Heart right ventricle (tissue), 16 donors: ENCODE results near the gene POLR2E. TPM values are rescaled to one million over a fixed set of nuclear protein-coding genes. Genes with fewer than 3 reads are reported as not detected.

Experiments used
- ATAC-seq, 8 donors: fragments of 200-7000 bp; cut with Tn5 transposase; one replicate each; pipeline ENCODE4 v1.9.1; 2020; ENCODE audit warnings: mild to moderate bottlenecking in 8 of 8, moderate library complexity in 8 of 8, moderate number of reproducible peaks in 1 of 8
- DNase-seq, 2 donors: peaks; one replicate each; pipeline ENCODE4 v3.0.0-alpha.2; 2020
- H3K27ac ChIP-seq, 10 donors: fragments of 200-600 bp; sonication (generic) in 2 of 10; one replicate each; pipeline versions ENCODE4 v1.5.0 to v1.8.0; 2020 to 2022; ENCODE audit warnings: mild to moderate bottlenecking in 3 of 10
- H3K27me3 ChIP-seq, 7 donors: fragments of 200-600 bp; one replicate each; pipeline ENCODE4 v1.8.0; 2021 to 2022; ENCODE audit warnings: mild to moderate bottlenecking in 2 of 7
- H3K36me3 ChIP-seq, 9 donors: fragments of 200-600 bp; sonication (generic) in 1 of 9; one replicate each; pipeline versions ENCODE4 v1.5.0 to v1.8.0; 2020 to 2022; ENCODE audit warnings: mild to moderate bottlenecking in 2 of 9
- H3K4me1 ChIP-seq, 9 donors: fragments of 200-600 bp; sonication (generic) in 1 of 9; one replicate each; pipeline versions ENCODE4 v1.5.0 to v1.8.0; 2020 to 2022; ENCODE audit warnings: mild to moderate bottlenecking in 4 of 9
- H3K4me3 ChIP-seq, 10 donors: fragments of 200-600 bp; sonication (generic) in 2 of 10; one replicate each; pipeline versions ENCODE4 v1.5.0 to v1.8.0; 2020 to 2022; ENCODE audit warnings: mild to moderate bottlenecking in 7 of 10, moderate library complexity in 2 of 10
- H3K9me3 ChIP-seq, 11 donors: fragments of 200-600 bp in 10 of 11; sonication (generic) in 2 of 11; one replicate each; pipeline versions ENCODE4 v1.5.0 to v1.8.0; 2013 to 2022; ENCODE audit warnings: mild to moderate bottlenecking in 2 of 11, control low read depth in 1 of 11, moderate library complexity in 1 of 11
- CTCF ChIP-seq, 9 donors: fragments of 200-600 bp; sonication (generic) in 2 of 9; IDR thresholded peaks; one replicate each; pipeline versions ENCODE4 v1.5.0 to v1.8.0; 2021 to 2022; ENCODE audit warnings: antibody characterized with exemption in 9 of 9, mild to moderate bottlenecking in 5 of 9, moderate library complexity in 1 of 9
- WGBS, 2 donors: extraction: QIAGEN DNeasy Blood & Tissue Kit; methylation state at CpG; one replicate each; pipeline ENCODE4 v1.1.7; 2013; ENCODE audit warnings: inconsistent platforms in 1 of 2; 5-methylcytosine and 5-hydroxymethylcytosine counted together
- intact Hi-C, 10 donors: fragments of 100-400 bp; cut with DNase I; formaldehyde crosslinking; loops; one replicate each; pipeline versions ENCODE4 v1.11.1 to v1.14.2; 2022
- polyA plus RNA-seq, 2 donors: library from polyadenylated mRNA; stranded (reverse); fragments of 200-250 nt; gene quantifications; one replicate each; pipeline ENCODE4 v1.2.3, GENCODE V29; 2013
- total RNA-seq, 10 donors: library from RNA; stranded (reverse); fragmentation: NEBNext Ultra II Directional in 3 of 10; extraction: Animal tissue kit (Norgen Biotek cat#: 25700) in 3 of 10; gene quantifications; one replicate each; pipeline versions ENCODE4 v1.2.1 to v1.2.4, GENCODE V29; 2021 to 2023
- donor health status: Arrhythmogenic right ventricular cardiomyopathy.
- donor health status: ischemic (EF 13 %, LVEDD 7.1; RV severe dilation, severe dysfunction).
- donor health status: healthy with polysubstance abuse.
- donor health status: DM: no; HTN: yes; CAD: no.
- donor health status: DM: no; HTN: no; CAD: no.
- donor health status: ischemic (EF 25% LVEDD 6.9; RV normal size, moderate dysfunction).
- donor health status: ischemic (EF 25% LVEDD 5.7; RV mildly dilated, moderate dysfunction).
- donor health status: healthy.
- donor health status: DM: yes; HTN: yes; CAD: no.
- donor health status: Ischemic cardiomyopathy.
- donor health status: ischemic (EF 35%, LVEDD 5.7; RV mildly dilated, moderate dysfunction).
- donor health status: nonischemic (EF 11% LVEDD 7.7; RV severe dilation, severe dysfunction).
- donor health status: DM: yes; HTN: yes; CAD: no.
- donor health status: PGD.
- donor health status: ischemic (EF 29% LVEDD 5.4; RV normal size, mild dysfunction).
- donor health status: nonischemic (EF 23%, LVEDD 6.1; RV moderate dilation, normal function).

Gene POLR2E
- total and polyA plus RNA-seq, 12 donors: 111 to 215 (median 134) TPM

- Histone ChIP-seq H3K27ac (no peak overlapping the region), H3K27me3 (no peaks in the 10 kb centered on the region), H3K36me3 (peaks cover 12 to 100% (median 50%) of the 10 kb centered on the region in 9 donors), H3K4me1 (peaks cover 0 to 8% (median 0%) of the 10 kb centered on the region in 9 donors), H3K9me3 (no peaks in the 10 kb centered on the region), H3K4me3 (no peak overlapping the region)
- no peak for ATAC-seq
- DNase-seq: no peak
- WGBS, 2 donors: 92 to 95% methylated on average over 50 of the region's 50 CpGs
- intact Hi-C loops: loop anchor here in 2 of 10 donors (5.0 to 10.0 kb wide), 2 partner anchors 55 to 63 kb away; partner anchors contain the start of gene SBNO2 (in 1 of the 2)
- TF ChIP-seq CTCF (IDR thresholded peaks at IDR 0.05): no peak
These were observed 24.5 kb upstream of the POLR2E start for GRCh38 chr19:1119475-1120217.

- H3K27ac ChIP-seq: no peak overlapping the region
- ATAC-seq (no peak), DNase-seq (no peak)
- intact Hi-C loops: no loop called here
- no peak overlapping the region for H3K4me3 ChIP-seq
- peaks cover 0 to 7% (median 3%) of the 10 kb centered on the region in 9 donors for H3K4me1 ChIP-seq
- no peaks in the 10 kb centered on the region for H3K27me3 ChIP-seq
- no peak for TF ChIP-seq CTCF (IDR thresholded peaks at IDR 0.05)
- WGBS, 2 donors: 94 to 95% methylated on average over 34 of the region's 34 CpGs
- peaks cover 12 to 100% (median 46%) of the 10 kb centered on the region in 9 donors for H3K36me3 ChIP-seq
- H3K9me3 ChIP-seq: no peaks in the 10 kb centered on the region
These were observed 23.8 kb upstream of the POLR2E start for GRCh38 chr19:1118999-1119398.

DNA sequence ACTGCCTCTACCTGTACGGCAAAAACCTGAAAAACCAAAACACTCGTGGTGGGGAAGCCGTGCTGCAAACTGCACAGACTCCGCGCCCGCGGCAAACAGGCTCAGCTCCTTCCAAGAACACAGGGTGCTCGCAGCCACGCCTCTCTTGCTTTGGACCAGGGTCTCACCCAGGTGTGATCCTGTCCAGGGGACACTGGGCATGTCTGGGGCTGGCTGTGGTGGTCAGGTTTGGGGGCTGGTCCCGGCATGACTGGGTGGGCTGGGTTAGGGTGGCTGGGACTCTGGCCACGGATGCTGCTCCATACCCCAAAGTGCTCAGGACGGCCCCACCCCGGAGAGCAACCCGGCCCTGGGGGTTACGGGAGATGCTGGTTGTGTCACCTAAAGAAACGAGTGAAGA is 22.5 kb upstream of the POLR2E start:
- Histone ChIP-seq H3K27me3 (no peaks in the 10 kb centered on the region), H3K9me3 (no peaks in the 10 kb centered on the region), H3K4me1 (peaks cover 9 to 18% (median 15%) of the 10 kb centered on the region in 9 donors), H3K4me3 (no peak overlapping the region), H3K27ac (no peak overlapping the region), H3K36me3 (peaks cover 13 to 100% (median 32%) of the 10 kb centered on the region in 9 donors)
- WGBS, 2 donors: 88 to 94% methylated on average over 16 of the region's 16 CpGs
- no peak for TF ChIP-seq CTCF (IDR thresholded peaks at IDR 0.05)
- ATAC-seq (no peak), DNase-seq (no peak)
- intact Hi-C loops: no loop called here

GRCh38 chr19:1116726-1117581 is 21.8 kb upstream of the POLR2E start:
- no peak overlapping the region for H3K27ac ChIP-seq
- peaks cover 12 to 23% (median 19%) of the 10 kb centered on the region in 9 donors for H3K4me1 ChIP-seq
- no peaks in the 10 kb centered on the region for H3K9me3 ChIP-seq
- peaks cover 9 to 100% (median 30%) of the 10 kb centered on the region in 9 donors for H3K36me3 ChIP-seq
- WGBS, 2 donors: 93 to 94% methylated on average over 52 of the region's 52 CpGs
- DNase-seq (no peak), ATAC-seq (no peak)
- TF ChIP-seq CTCF (IDR thresholded peaks at IDR 0.05): no peak
- intact Hi-C loops: no loop called here
- H3K27me3 ChIP-seq: no peaks in the 10 kb centered on the region
- no peak overlapping the region for H3K4me3 ChIP-seq
